HCT116 (cell line): ENCODE data around the gene CAST. TPM values are rescaled to one million over a fixed set of nuclear protein-coding genes. Genes with fewer than 3 reads are reported as not detected.

ENCODE experiments used
- ATAC-seq: fragments of 200-7000 bp; cut with Tn5 transposase; 2 replicates; pipeline ENCODE4 v1.9.1; 2020; ENCODE audit warnings: mild to moderate bottlenecking, moderate library complexity
- BruUV-seq: library from RNA; stranded (reverse); fragments of 400-500 nt; replicated peaks from 2 replicates; lab custom pipeline; 2021; lab: Mats Ljungman, UMichigan
- CTCF ChIA-PET: fragments of 300-600 bp; sonication (Branson Sonifier 250); formaldehyde crosslinking; loops from one replicate; lab custom pipeline; 2021; ENCODE audit warnings: antibody characterized with exemption; lab: Charles Lee
- POLR2A ChIA-PET: fragments of 300-600, 350-600 bp; sonication (Branson Sonifier 250); formaldehyde crosslinking; loops from one replicate; lab custom pipeline; 2021; ENCODE audit warnings: antibody characterized with exemption; lab: Charles Lee
- RAD21 ChIA-PET, 2 experiments: fragments of 300-600 bp; sonication (Branson Sonifier 250); formaldehyde crosslinking; loops; one replicate each; lab custom pipeline; 2023; ENCODE audit warnings: low total read pairs in 2 of 2; ENCODE audit not compliant: uncharacterized antibody in 2 of 2, unreplicated experiment in 2 of 2, low non-redundant PET in 1 of 2; lab: Charles Lee
- DNase-seq: peaks from one replicate; pipeline ENCODE4 v3.0.0-alpha.2; 2010; ENCODE audit warnings: low read depth, low spot score
- H2AFZ ChIP-seq: fragments of 200-600 bp; shearing (Covaris generic), sonication (generic); 2 replicates; pipeline ENCODE4 v1.6.1; 2017; ENCODE audit warnings: low read depth, mixed run types, mixed read lengths, antibody characterized with exemption, low read length; ENCODE audit not compliant: poor library complexity, severe bottlenecking
- H3K27ac ChIP-seq: 2 replicates; pipeline ENCODE4 v1.5.1; 2012; ENCODE audit warnings: low read depth, low read length
- H3K27me3 ChIP-seq: fragments of 200-600 bp; sonication (generic); 2 replicates; pipeline ENCODE4 v1.6.1; 2016; ENCODE audit warnings: mixed run types, low read length, mixed read lengths; ENCODE audit not compliant: insufficient read depth
- H3K36me3 ChIP-seq, 2 experiments: fragments of 200-500 bp in 1 of 2; fragments of 200-600 bp in 1 of 2; sonication (Bioruptor generic) in 1 of 2; sonication (generic) in 1 of 2; 2 replicates each; pipeline versions ENCODE4 v1.5.1 to v1.6.1; 2014 to 2016; ENCODE audit warnings: low read length in 2 of 2, inconsistent platforms in 1 of 2, mixed read lengths in 1 of 2, mixed run types in 1 of 2; ENCODE audit not compliant: insufficient read depth in 2 of 2, control insufficient read depth in 1 of 2
- H3K4me1 ChIP-seq, 2 experiments: fragments of 200-600 bp in 1 of 2; sonication (generic) in 1 of 2; 2 replicates each; pipeline versions ENCODE4 v1.5.1 to v1.6.1; 2012 to 2017; ENCODE audit warnings: low read length in 2 of 2, inconsistent platforms in 1 of 2, mild to moderate bottlenecking in 1 of 2, mixed read lengths in 1 of 2, mixed run types in 1 of 2, moderate library complexity in 1 of 2; ENCODE audit not compliant: insufficient read depth in 2 of 2, control insufficient read depth in 1 of 2
- H3K4me2 ChIP-seq: fragments of 200-600 bp; sonication (generic); 2 replicates; pipeline ENCODE4 v1.6.1; 2017; ENCODE audit warnings: mixed run types, low read length, mixed read lengths
- H3K4me3 ChIP-seq, 2 experiments: fragments of 200-600 bp in 1 of 2; sonication (generic) in 1 of 2; replicated peaks in 1 of 2; 2 replicates each; pipeline ENCODE4 v1.5.1; 2011 to 2016; ENCODE audit warnings: low read length in 2 of 2, control low read depth in 1 of 2, low read depth in 1 of 2, mild to moderate bottlenecking in 1 of 2, mixed read lengths in 1 of 2, mixed run types in 1 of 2
- H3K79me2 ChIP-seq: fragments of 200-600 bp; sonication (generic); 2 replicates; pipeline ENCODE4 v1.6.1; 2017; ENCODE audit warnings: mild to moderate bottlenecking, mixed run types, low read length, moderate library complexity, mixed read lengths; ENCODE audit not compliant: insufficient read depth
- H3K9ac ChIP-seq: fragments of 200-600 bp; sonication (generic); 2 replicates; pipeline ENCODE4 v1.6.1; 2016; ENCODE audit warnings: low read length, mixed read lengths
- H3K9me2 ChIP-seq: fragments of 200-600 bp; sonication (generic), shearing (Covaris generic); 2 replicates; pipeline ENCODE4 v1.6.1; 2017; ENCODE audit warnings: mixed run types, mild to moderate bottlenecking, moderate library complexity; ENCODE audit not compliant: insufficient read depth
- H3K9me3 ChIP-seq, 2 experiments: fragments of 200-500 bp in 1 of 2; fragments of 200-600 bp in 1 of 2; sonication (Bioruptor generic) in 1 of 2; sonication (generic) in 1 of 2; 2 replicates each; pipeline ENCODE4 v1.6.1; 2014 to 2017; ENCODE audit warnings: low read length in 2 of 2, mixed read lengths in 2 of 2, inconsistent platforms in 1 of 2, low read depth in 1 of 2, mild to moderate bottlenecking in 1 of 2, mixed run types in 1 of 2, moderate library complexity in 1 of 2; ENCODE audit not compliant: control insufficient read depth in 1 of 2, insufficient read depth in 1 of 2
- H4K20me1 ChIP-seq: fragments of 200-600 bp; sonication (generic), shearing (Covaris generic); 2 replicates; pipeline ENCODE4 v1.6.1; 2017; ENCODE audit warnings: mixed run types, mild to moderate bottlenecking, moderate library complexity; ENCODE audit not compliant: insufficient read depth
- CBX3 ChIP-seq: IDR thresholded peaks from 2 replicates; pipeline ENCODE4 v1.6.1; 2012; ENCODE audit warnings: low read depth
- CEBPB ChIP-seq: IDR thresholded peaks from 2 replicates; pipeline ENCODE4 v1.6.1; 2012; ENCODE audit warnings: low read depth
- EGR1 ChIP-seq: IDR thresholded peaks from 2 replicates; pipeline ENCODE4 v1.6.1; 2012; ENCODE audit warnings: low read depth
- ELF1 ChIP-seq: IDR thresholded peaks from 2 replicates; pipeline ENCODE4 v1.6.1; 2012; ENCODE audit warnings: low read depth, borderline replicate concordance
- EZH2 ChIP-seq: fragments of 200-600 bp; sonication (generic); IDR thresholded peaks from 2 replicates; pipeline ENCODE4 v1.6.1; 2017; ENCODE audit warnings: antibody characterized with exemption, mixed run types
- EZH2phosphoT487 ChIP-seq: fragments of 200-600 bp; IDR thresholded peaks from 2 replicates; pipeline ENCODE4 v1.6.1; 2018; ENCODE audit warnings: antibody characterized with exemption, borderline replicate concordance
- FOSL1 ChIP-seq: IDR thresholded peaks from 2 replicates; pipeline ENCODE4 v1.6.1; 2012; ENCODE audit warnings: low read depth
- JUND ChIP-seq: IDR thresholded peaks from 2 replicates; pipeline ENCODE4 v1.6.1; 2012
- POLR2A ChIP-seq: IDR thresholded peaks from 2 replicates; pipeline ENCODE4 v1.7.0; 2011; ENCODE audit warnings: borderline replicate concordance; ENCODE audit not compliant: insufficient read depth, insufficient read length; ENCODE audit errors: extremely low read depth
- POLR2AphosphoS5 ChIP-seq: IDR thresholded peaks from 2 replicates; pipeline ENCODE4 v1.6.1; 2011; ENCODE audit warnings: mild to moderate bottlenecking, low read depth, low read length, moderate library complexity
- RAD21 ChIP-seq: IDR thresholded peaks from 2 replicates; pipeline ENCODE4 v1.6.1; 2012; ENCODE audit warnings: low read depth, mild to moderate bottlenecking
- SIN3A ChIP-seq: IDR thresholded peaks from 2 replicates; pipeline ENCODE4 v1.6.1; 2012; ENCODE audit warnings: low read depth
- SRF ChIP-seq: IDR thresholded peaks from 2 replicates; pipeline ENCODE4 v1.6.1; 2012; ENCODE audit warnings: low read depth
- ZFX ChIP-seq: fragments of 450-650 bp; IDR thresholded peaks from 2 replicates; pipeline ENCODE4 v1.6.1; 2017
- ZNF274 ChIP-seq: fragments of 200-500 bp; sonication (Bioruptor generic); IDR thresholded peaks from 2 replicates; pipeline ENCODE4 v1.6.1; 2014; ENCODE audit warnings: mild to moderate bottlenecking, low read depth, low read length, inconsistent platforms
- intact Hi-C: fragments of 100-400 bp; cut with micrococcal nuclease; formaldehyde crosslinking; loops from 2 replicates; pipeline ENCODE4 v1.10.0; 2022
- total RNA-seq: library from RNA; stranded (reverse); gene quantifications from one replicate; pipeline ENCODE4 v1.2.1, GENCODE V29; 2021; ENCODE audit not compliant: unreplicated experiment
- TF ChIP-seq, protein P1 (sequence below): IDR thresholded peaks from 2 replicates; pipeline ENCODE4 v1.6.1; 2012; ENCODE audit warnings: low read depth
- TF ChIP-seq, protein P2 (sequence below): IDR thresholded peaks from 2 replicates; pipeline ENCODE4 v1.6.1; 2012
- TF ChIP-seq, protein P3 (sequence below): IDR thresholded peaks from 2 replicates; pipeline ENCODE4 v1.6.1; 2012
- TF ChIP-seq, protein P4 (sequence below): IDR thresholded peaks from 2 replicates; pipeline ENCODE4 v1.6.1; 2011; ENCODE audit warnings: mild to moderate bottlenecking, low read length, moderate library complexity; ENCODE audit not compliant: insufficient replicate concordance; ENCODE audit errors: extremely low read depth

The CAST gene
- total RNA-seq, 1 experiment from 2014 or later, result 142 TPM

DNA sequence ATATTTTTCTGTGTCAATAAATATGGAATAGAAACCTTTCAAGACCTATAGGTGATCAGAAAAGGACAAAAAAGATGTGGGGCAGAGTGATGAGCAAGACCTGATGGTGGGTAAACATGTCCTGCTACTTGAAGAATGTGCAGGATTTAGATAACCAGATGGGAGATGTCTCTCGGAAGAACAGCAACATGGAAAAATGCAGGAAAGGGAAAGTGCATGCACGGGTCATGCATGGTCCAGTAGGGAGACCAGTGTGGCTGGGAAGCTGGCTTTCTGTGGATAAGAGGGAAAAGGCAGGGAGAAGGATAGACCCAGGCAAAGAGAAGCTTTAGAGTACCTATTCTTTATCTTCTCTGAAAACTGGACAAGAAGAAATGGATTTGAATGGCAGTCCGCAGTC, 7.1 kb upstream of the CAST start:
- no peak overlapping the region for H3K9ac ChIP-seq
- RAD21 ChIA-PET, result no interaction called here
- TF ChIP-seq, protein P1, sequence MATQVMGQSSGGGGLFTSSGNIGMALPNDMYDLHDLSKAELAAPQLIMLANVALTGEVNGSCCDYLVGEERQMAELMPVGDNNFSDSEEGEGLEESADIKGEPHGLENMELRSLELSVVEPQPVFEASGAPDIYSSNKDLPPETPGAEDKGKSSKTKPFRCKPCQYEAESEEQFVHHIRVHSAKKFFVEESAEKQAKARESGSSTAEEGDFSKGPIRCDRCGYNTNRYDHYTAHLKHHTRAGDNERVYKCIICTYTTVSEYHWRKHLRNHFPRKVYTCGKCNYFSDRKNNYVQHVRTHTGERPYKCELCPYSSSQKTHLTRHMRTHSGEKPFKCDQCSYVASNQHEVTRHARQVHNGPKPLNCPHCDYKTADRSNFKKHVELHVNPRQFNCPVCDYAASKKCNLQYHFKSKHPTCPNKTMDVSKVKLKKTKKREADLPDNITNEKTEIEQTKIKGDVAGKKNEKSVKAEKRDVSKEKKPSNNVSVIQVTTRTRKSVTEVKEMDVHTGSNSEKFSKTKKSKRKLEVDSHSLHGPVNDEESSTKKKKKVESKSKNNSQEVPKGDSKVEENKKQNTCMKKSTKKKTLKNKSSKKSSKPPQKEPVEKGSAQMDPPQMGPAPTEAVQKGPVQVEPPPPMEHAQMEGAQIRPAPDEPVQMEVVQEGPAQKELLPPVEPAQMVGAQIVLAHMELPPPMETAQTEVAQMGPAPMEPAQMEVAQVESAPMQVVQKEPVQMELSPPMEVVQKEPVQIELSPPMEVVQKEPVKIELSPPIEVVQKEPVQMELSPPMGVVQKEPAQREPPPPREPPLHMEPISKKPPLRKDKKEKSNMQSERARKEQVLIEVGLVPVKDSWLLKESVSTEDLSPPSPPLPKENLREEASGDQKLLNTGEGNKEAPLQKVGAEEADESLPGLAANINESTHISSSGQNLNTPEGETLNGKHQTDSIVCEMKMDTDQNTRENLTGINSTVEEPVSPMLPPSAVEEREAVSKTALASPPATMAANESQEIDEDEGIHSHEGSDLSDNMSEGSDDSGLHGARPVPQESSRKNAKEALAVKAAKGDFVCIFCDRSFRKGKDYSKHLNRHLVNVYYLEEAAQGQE, result no peak
- TF ChIP-seq SIN3A (no peak), POLR2A (no peak), EZH2 (no peak), ZNF274 (no peak), ELF1 (no peak), SRF (no peak), EZH2phosphoT487 (no peak), EGR1 (no peak), FOSL1 (no peak), JUND (no peak), POLR2AphosphoS5 (no peak), CEBPB (no peak), CBX3 (no peak), RAD21 (no peak), ZFX (no peak)
- TF ChIP-seq, protein P2, sequence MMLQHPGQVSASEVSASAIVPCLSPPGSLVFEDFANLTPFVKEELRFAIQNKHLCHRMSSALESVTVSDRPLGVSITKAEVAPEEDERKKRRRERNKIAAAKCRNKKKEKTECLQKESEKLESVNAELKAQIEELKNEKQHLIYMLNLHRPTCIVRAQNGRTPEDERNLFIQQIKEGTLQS, result no peak
- TF ChIP-seq, protein P3, sequence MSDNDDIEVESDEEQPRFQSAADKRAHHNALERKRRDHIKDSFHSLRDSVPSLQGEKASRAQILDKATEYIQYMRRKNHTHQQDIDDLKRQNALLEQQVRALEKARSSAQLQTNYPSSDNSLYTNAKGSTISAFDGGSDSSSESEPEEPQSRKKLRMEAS, result no peak
- TF ChIP-seq, protein P4, sequence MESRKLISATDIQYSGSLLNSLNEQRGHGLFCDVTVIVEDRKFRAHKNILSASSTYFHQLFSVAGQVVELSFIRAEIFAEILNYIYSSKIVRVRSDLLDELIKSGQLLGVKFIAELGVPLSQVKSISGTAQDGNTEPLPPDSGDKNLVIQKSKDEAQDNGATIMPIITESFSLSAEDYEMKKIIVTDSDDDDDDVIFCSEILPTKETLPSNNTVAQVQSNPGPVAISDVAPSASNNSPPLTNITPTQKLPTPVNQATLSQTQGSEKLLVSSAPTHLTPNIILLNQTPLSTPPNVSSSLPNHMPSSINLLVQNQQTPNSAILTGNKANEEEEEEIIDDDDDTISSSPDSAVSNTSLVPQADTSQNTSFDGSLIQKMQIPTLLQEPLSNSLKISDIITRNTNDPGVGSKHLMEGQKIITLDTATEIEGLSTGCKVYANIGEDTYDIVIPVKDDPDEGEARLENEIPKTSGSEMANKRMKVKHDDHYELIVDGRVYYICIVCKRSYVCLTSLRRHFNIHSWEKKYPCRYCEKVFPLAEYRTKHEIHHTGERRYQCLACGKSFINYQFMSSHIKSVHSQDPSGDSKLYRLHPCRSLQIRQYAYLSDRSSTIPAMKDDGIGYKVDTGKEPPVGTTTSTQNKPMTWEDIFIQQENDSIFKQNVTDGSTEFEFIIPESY, result no peak
- TF ChIP-seq, all 23 proteins: peak for 0
- intact Hi-C loops, result no loop called here
- DNase-seq (no peak), ATAC-seq (no peak)
- no peaks in the 10 kb centered on the region for H3K9me3 ChIP-seq
- BruUV-seq, result no TSS peak
- ChIA-PET CTCF (no interaction called here), POLR2A (no interaction called here)
- H3K4me3 ChIP-seq, result no peak overlapping the region
- H3K4me1 ChIP-seq, result peaks cover 21 to 48% of the 10 kb centered on the region in 2 experiments
- H3K9me2 ChIP-seq, result no peaks in the 10 kb centered on the region
- no peak overlapping the region for H2AFZ ChIP-seq
- H3K27me3 ChIP-seq, result no peaks in the 10 kb centered on the region
- no peak overlapping the region for H3K4me2 ChIP-seq
- no peaks in the 10 kb centered on the region for H3K79me2 ChIP-seq
- no peak overlapping the region for H3K27ac ChIP-seq
- H4K20me1 ChIP-seq, result no peaks in the 10 kb centered on the region
- H3K36me3 ChIP-seq, result no peaks in the 10 kb centered on the region
